ENCODE results near the gene OR51A2. TPM values are rescaled to one million over a fixed set of nuclear protein-coding genes. Genes with fewer than 3 reads are reported as not detected.
"Not testable (repeated sequence)": the region's sequence is repeated elsewhere in the genome, so short reads cannot be mapped to it uniquely, and the experiment has no call there.

The OR51A2 gene, protein sequence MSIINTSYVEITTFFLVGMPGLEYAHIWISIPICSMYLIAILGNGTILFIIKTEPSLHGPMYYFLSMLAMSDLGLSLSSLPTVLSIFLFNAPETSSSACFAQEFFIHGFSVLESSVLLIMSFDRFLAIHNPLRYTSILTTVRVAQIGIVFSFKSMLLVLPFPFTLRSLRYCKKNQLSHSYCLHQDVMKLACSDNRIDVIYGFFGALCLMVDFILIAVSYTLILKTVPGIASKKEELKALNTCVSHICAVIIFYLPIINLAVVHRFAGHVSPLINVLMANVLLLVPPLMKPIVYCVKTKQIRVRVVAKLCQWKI
- not detected in 2 replicates for total RNA-seq (2014; rRNA removed; shearing (Covaris generic); ENCODE audit: low replicate concordance)

DNA sequence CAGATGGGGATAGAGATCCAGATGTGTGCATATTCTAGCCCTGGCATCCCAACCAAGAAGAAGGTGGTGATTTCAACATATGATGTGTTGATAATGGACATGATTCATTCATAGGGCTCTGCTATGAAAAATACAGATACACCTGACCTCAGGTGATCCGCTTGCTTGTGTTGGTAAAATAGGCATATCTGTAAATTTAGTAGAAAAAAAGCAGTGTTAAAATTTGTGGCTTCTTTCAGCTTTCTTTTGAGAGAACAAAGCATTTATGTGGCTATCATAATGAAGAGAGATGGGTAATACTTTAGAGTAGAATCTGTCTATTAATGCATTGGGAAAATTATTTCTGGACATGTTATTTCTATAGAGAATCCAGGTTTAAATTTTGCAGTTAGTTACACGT is at the start of gene OR51A2:
Gene OR51A2, minus strand, starts transcription at position 101 of the 400 bp plus-strand sequence. Its CDS starts 0 bp downstream, at position 101.
- not testable (repeated sequence) for H3K4me2 ChIP-seq (ENCODE audit: low read depth, low read length, poor library complexity, severe bottlenecking); H3K36me3 ChIP-seq (ENCODE audit: insufficient read depth, low read length); H3K27ac ChIP-seq (ENCODE audit: low read length)

DNA sequence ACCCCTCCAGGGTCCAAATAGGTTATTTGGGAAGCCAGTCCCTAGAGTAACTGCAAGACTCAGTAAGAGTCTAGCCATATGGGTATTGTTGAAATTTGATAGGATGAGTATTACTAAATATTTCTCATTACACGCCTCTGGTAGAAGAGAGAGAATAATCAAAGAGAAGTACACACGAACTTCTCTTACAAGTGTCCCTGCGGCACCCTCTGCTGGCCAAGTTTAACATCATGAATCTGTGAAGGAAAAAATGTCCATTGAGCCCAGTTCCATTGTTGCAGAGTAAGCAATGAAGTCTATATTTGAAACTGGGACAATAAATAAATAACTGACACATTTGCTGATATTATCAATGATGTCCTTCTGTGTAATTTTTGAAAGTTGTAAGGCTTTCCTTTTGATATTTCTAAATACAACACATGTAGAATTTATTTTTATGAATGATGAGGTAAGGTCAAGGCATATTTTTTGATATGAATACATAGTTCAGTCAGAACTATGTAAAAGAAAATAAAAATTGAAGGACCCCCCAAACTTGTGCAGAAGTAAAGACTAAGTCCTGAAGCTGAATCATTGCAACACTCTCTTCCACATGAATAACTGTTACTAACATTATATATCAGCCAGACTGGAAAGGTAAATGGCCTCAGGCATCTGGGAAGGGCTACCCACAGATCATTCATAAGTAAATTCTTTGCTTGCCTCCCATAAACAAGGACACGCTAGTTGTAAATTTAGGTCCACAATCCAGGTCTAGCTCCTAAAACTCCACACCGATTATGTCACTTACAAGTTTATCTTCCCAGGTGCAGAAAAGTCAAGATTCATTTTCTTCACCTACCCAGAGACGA is 49.1 kb upstream of the OR51A2 start:
- no peaks in the 10 kb centered on the region for H4K20me1 ChIP-seq (ENCODE audit: insufficient read depth, low read depth, low read length)
- H3K79me2 ChIP-seq (ENCODE audit: low read length): no peaks in the 10 kb centered on the region
- no peak overlapping the region for H3K9ac ChIP-seq (ENCODE audit: low read length)
- no peaks in the 10 kb centered on the region for H3K36me3 ChIP-seq (ENCODE audit: insufficient read depth, low read length)
- no peak overlapping the region for H2AFZ ChIP-seq (ENCODE audit: low read length)
- no peaks in the 10 kb centered on the region for H3K9me2 ChIP-seq (replicated peaks; ENCODE audit: insufficient read depth, low read length)
- H3K27me3 ChIP-seq (ENCODE audit: low read length): no peaks in the 10 kb centered on the region
- H3K4me1 ChIP-seq (ENCODE audit: low read length): no peaks in the 10 kb centered on the region
- H3K4me2 ChIP-seq (ENCODE audit: low read depth, low read length, poor library complexity, severe bottlenecking): no peak overlapping the region
- H3K4me3 ChIP-seq (ENCODE audit: low read length): no peak overlapping the region
- no peaks in the 10 kb centered on the region for H3K9me3 ChIP-seq (ENCODE audit: low read length)
- no peak overlapping the region for H3K27ac ChIP-seq (ENCODE audit: low read length)
- peak; percentile 82 for DNase-seq

More for the DNA sequence above, at the start of gene OR51A2:
- H3K9me2 ChIP-seq (replicated peaks; ENCODE audit: insufficient read depth, low read length); H3K79me2 ChIP-seq (ENCODE audit: low read length); H3K27me3 ChIP-seq (ENCODE audit: low read length); H4K20me1 ChIP-seq (ENCODE audit: insufficient read depth, low read depth, low read length); H3K9ac ChIP-seq (ENCODE audit: low read length); H3K4me3 ChIP-seq (ENCODE audit: low read length); H3K9me3 ChIP-seq (ENCODE audit: low read length); H3K4me1 ChIP-seq (ENCODE audit: low read length); DNase-seq; H2AFZ ChIP-seq (ENCODE audit: low read length): not testable (repeated sequence)

DNA sequence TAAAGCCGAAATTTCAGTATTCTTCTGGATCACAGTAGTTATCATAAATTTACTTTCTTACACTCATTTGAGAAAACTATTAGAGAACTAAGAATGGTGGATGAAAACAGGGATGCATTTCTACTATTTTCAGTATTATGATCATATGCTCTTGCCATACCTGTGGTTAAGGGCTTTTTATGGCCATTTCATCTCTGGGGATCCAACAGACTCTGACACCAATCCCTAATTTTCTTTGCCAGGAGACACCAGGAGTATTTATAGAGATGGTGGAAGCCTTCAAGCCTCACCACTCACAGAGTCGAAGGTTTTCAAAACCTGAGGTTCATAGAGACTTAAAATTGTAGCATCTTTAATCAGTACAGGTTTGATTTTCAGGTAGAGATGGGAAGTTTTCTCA is 39.0 kb upstream of the OR51A2 start, which contains the start of gene OR51L1:
Gene OR51L1, plus strand, starts transcription at position 301 of the 400 bp plus-strand sequence. CDS start 4,132 bp downstream, outside the sequence.
- Histone ChIP-seq H3K4me2 (ENCODE audit: low read depth, low read length, poor library complexity, severe bottlenecking) (no peak within 1 kb of the TSS), H3K9ac (ENCODE audit: low read length) (no peak within 1 kb of the TSS), H3K9me2 (replicated peaks; ENCODE audit: insufficient read depth, low read length) (no peaks in the 10 kb centered on the region), H4K20me1 (ENCODE audit: insufficient read depth, low read depth, low read length) (no peaks in the 10 kb centered on the region), H3K27me3 (ENCODE audit: low read length) (no peaks in the 10 kb centered on the region), H3K79me2 (ENCODE audit: low read length) (no peaks in the 10 kb centered on the region), H3K27ac (ENCODE audit: low read length) (no peak within 1 kb of the TSS), H3K4me1 (ENCODE audit: low read length) (no peaks in the 10 kb centered on the region), H3K9me3 (ENCODE audit: low read length) (no peaks in the 10 kb centered on the region), H2AFZ (ENCODE audit: low read length) (no peak within 1 kb of the TSS), H3K36me3 (ENCODE audit: insufficient read depth, low read length) (no peaks in the 10 kb centered on the region), H3K4me3 (ENCODE audit: low read length) (no peak within 1 kb of the TSS)
- DNase-seq: no peak

DNA sequence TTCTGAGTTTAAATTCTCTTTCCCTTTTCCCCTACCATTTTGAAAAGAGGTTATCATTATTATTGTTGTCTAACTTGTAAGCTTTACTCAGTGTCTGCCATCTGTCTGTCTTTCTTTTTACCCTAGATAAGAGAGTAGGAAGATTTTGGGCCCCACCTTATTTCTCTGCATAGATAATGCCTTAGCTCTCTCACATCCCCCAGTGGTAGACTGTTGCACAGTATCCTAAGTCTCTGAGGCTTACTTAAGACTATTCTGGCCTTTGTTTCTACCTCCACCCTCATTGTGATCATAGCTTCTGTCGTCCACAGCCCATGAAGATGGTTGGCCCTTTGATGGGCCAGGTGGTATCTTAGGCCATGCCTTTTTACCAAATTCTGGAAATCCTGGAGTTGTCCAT is 35.5 kb upstream of the OR51A2 start:
- Histone ChIP-seq H3K27me3 (ENCODE audit: low read length) (no peaks in the 10 kb centered on the region), H3K9ac (ENCODE audit: low read length) (no peak overlapping the region), H3K9me3 (ENCODE audit: low read length) (no peaks in the 10 kb centered on the region), H2AFZ (ENCODE audit: low read length) (no peak overlapping the region), H3K4me2 (ENCODE audit: low read depth, low read length, poor library complexity, severe bottlenecking) (no peak overlapping the region), H3K79me2 (ENCODE audit: low read length) (no peaks in the 10 kb centered on the region), H3K4me3 (ENCODE audit: low read length) (no peak overlapping the region), H3K27ac (ENCODE audit: low read length) (no peak overlapping the region), H4K20me1 (ENCODE audit: insufficient read depth, low read depth, low read length) (no peaks in the 10 kb centered on the region), H3K36me3 (ENCODE audit: insufficient read depth, low read length) (no peaks in the 10 kb centered on the region), H3K9me2 (replicated peaks; ENCODE audit: insufficient read depth, low read length) (no peaks in the 10 kb centered on the region), H3K4me1 (ENCODE audit: low read length) (no peaks in the 10 kb centered on the region)
- peak; percentile 65 for DNase-seq

DNA sequence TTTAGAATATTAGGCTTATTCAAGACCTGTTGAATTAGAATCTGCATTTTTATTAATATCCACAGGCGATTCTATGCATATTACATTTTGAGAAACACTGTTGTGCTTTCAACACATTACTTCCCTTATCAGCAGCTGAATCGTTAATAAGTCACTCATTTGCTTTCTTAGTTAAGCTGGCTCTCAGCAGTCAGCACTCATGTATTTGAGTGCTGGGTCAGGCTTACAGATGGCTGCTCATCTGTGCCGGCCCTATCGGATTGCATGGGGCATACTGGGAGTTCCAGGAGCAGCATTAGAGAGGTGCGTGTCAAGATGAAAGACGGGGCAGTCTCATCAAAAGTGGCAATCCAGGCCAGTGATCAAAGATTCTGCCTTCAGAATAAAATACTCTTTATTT is 28.3 kb upstream of the OR51A2 start:
- no peaks in the 10 kb centered on the region for H4K20me1 ChIP-seq (ENCODE audit: insufficient read depth, low read depth, low read length)

DNA sequence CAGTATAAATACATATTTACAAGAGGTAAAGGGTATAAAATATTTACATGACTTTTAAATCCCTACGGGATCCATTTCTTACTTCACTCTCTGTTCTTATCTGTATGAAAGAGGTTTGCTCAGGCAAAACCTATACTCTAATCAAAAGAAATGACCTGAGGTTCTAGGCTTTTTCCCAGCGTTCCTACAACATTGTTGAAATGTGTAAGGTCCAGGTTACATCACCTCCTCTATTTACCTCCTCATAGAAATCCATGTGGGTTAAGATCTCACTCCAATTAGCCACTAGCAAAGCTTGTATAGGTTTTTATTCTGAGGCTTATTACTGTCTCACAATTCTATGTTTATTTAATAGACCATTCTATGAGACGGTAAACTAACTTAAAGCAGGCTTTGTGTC is 27.2 kb upstream of the OR51A2 start:
- Histone ChIP-seq H3K9ac (ENCODE audit: low read length) (no peak overlapping the region), H3K27ac (ENCODE audit: low read length) (no peak overlapping the region), H3K36me3 (ENCODE audit: insufficient read depth, low read length) (no peaks in the 10 kb centered on the region), H3K9me2 (replicated peaks; ENCODE audit: insufficient read depth, low read length) (no peaks in the 10 kb centered on the region), H3K9me3 (ENCODE audit: low read length) (no peaks in the 10 kb centered on the region), H3K79me2 (ENCODE audit: low read length) (no peaks in the 10 kb centered on the region), H3K27me3 (ENCODE audit: low read length) (no peaks in the 10 kb centered on the region), H2AFZ (ENCODE audit: low read length) (no peak overlapping the region), H3K4me1 (ENCODE audit: low read length) (no peaks in the 10 kb centered on the region), H4K20me1 (ENCODE audit: insufficient read depth, low read depth, low read length) (no peaks in the 10 kb centered on the region), H3K4me3 (ENCODE audit: low read length) (no peak overlapping the region), H3K4me2 (ENCODE audit: low read depth, low read length, poor library complexity, severe bottlenecking) (no peak overlapping the region)
- DNase-seq: no peak

More for the DNA sequence above, 28.3 kb upstream of the OR51A2 start:
- H2AFZ ChIP-seq (ENCODE audit: low read length): no peak overlapping the region
- no peak for DNase-seq
- H3K36me3 ChIP-seq (ENCODE audit: insufficient read depth, low read length): no peaks in the 10 kb centered on the region
- no peak overlapping the region for H3K9ac ChIP-seq (ENCODE audit: low read length)
- H3K27ac ChIP-seq (ENCODE audit: low read length): no peak overlapping the region
- no peaks in the 10 kb centered on the region for H3K9me2 ChIP-seq (replicated peaks; ENCODE audit: insufficient read depth, low read length)
- no peaks in the 10 kb centered on the region for H3K4me1 ChIP-seq (ENCODE audit: low read length)
- no peaks in the 10 kb centered on the region for H3K27me3 ChIP-seq (ENCODE audit: low read length)
- no peaks in the 10 kb centered on the region for H3K9me3 ChIP-seq (ENCODE audit: low read length)
- H3K79me2 ChIP-seq (ENCODE audit: low read length): no peaks in the 10 kb centered on the region
- H3K4me2 ChIP-seq (ENCODE audit: low read depth, low read length, poor library complexity, severe bottlenecking): no peak overlapping the region
- no peak overlapping the region for H3K4me3 ChIP-seq (ENCODE audit: low read length)

DNA sequence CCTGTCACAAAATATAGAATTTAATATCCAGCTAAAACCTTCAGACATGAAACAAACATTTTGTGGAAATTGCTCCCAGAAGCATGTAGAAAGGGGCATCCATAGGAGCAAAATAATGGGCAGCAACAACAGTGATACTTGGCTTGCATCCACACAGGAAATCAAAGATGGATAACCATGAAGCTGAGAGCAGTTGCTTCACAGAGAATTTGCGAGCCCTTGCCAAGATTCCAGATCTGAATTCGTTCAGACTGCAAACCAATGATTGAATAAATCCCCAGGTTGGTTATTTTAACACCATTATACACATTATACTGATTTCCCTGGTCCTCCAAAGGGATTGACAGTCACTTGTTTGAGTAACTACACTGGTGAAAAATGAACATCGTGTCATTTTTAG is 23.5 kb upstream of the OR51A2 start:
- H3K36me3 ChIP-seq (ENCODE audit: insufficient read depth, low read length): no peaks in the 10 kb centered on the region
- H3K4me3 ChIP-seq (ENCODE audit: low read length): no peak overlapping the region

DNA sequence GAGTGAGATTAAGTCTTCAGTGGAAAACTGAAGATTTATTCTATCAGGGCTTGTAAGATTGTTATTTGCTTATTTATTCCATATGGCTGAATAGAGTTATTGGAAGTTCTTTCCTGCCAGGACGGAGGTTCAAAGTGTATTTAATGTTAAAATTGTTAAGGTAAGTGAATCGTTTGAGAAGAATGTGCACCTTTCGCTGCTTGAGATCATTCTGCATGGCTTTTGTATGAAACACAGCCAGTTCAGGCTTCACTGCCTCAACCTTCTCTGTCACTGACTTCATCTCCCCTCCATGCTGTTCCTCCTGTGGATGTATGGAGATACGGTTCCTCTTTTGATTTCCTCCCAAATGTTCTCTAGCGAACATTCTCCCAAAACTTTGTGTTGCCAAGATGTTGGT is 19.9 kb upstream of the OR51A2 start:
- H3K79me2 ChIP-seq (ENCODE audit: low read length): no peaks in the 10 kb centered on the region
- no peak overlapping the region for H3K9ac ChIP-seq (ENCODE audit: low read length)
- H3K9me3 ChIP-seq (ENCODE audit: low read length): no peaks in the 10 kb centered on the region
- no peaks in the 10 kb centered on the region for H3K4me1 ChIP-seq (ENCODE audit: low read length)
- no peaks in the 10 kb centered on the region for H3K9me2 ChIP-seq (replicated peaks; ENCODE audit: insufficient read depth, low read length)
- no peaks in the 10 kb centered on the region for H3K27me3 ChIP-seq (ENCODE audit: low read length)
- H3K4me2 ChIP-seq (ENCODE audit: low read depth, low read length, poor library complexity, severe bottlenecking): no peak overlapping the region
- H2AFZ ChIP-seq (ENCODE audit: low read length): no peak overlapping the region
- H3K36me3 ChIP-seq (ENCODE audit: insufficient read depth, low read length): no peaks in the 10 kb centered on the region
- H3K27ac ChIP-seq (ENCODE audit: low read length): no peak overlapping the region
- DNase-seq: no peak
- no peaks in the 10 kb centered on the region for H4K20me1 ChIP-seq (ENCODE audit: insufficient read depth, low read depth, low read length)
- H3K4me3 ChIP-seq (ENCODE audit: low read length): no peak overlapping the region

More for the DNA sequence above, 23.5 kb upstream of the OR51A2 start:
- H3K27me3 ChIP-seq (ENCODE audit: low read length): no peaks in the 10 kb centered on the region
- no peaks in the 10 kb centered on the region for H3K79me2 ChIP-seq (ENCODE audit: low read length)
- H3K4me1 ChIP-seq (ENCODE audit: low read length): no peaks in the 10 kb centered on the region
- H3K9ac ChIP-seq (ENCODE audit: low read length): no peak overlapping the region
- no peaks in the 10 kb centered on the region for H4K20me1 ChIP-seq (ENCODE audit: insufficient read depth, low read depth, low read length)
- H2AFZ ChIP-seq (ENCODE audit: low read length): no peak overlapping the region
- H3K27ac ChIP-seq (ENCODE audit: low read length): no peak overlapping the region
- DNase-seq: no peak
- H3K4me2 ChIP-seq (ENCODE audit: low read depth, low read length, poor library complexity, severe bottlenecking): no peak overlapping the region
- no peaks in the 10 kb centered on the region for H3K9me2 ChIP-seq (replicated peaks; ENCODE audit: insufficient read depth, low read length)
- H3K9me3 ChIP-seq (ENCODE audit: low read length): no peaks in the 10 kb centered on the region

Measured in Karpas-422 (cell line).